ENCODE measurements around the gene DIPK1C.
A peak's percentile ranks its signal among the peaks of the same experiment; 100 is the strongest.

DIPK1C gene

DNA sequence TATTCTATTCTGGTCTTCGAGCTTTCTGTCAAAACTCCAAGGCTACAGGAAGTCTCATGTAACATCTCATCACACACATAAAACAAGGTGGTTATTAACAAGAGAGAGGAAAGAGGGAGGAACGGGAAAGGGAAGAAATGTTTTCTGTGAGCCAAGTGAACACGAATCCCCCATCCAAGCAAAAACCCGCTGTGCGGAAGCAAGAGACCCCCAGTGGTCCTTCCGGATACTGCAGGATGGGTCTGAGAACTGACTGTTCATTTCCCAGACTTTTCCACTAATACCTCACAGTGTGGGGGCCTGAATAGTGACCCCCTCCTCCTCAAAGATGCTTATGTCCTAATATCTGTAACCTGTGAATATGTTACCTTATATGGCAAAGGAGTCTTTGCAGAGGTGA, 19.0 kb upstream of the DIPK1C start:
- Histone ChIP-seq H3K4me3 (no peak overlapping the region), H3K4me1 (no peaks in the 10 kb centered on the region), H3K36me3 (no peaks in the 10 kb centered on the region), H3K9me3 (no peaks in the 10 kb centered on the region), H3K27me3 (peaks cover 0 to 9% of the 10 kb centered on the region in 2 donors), H3K27ac (no peak overlapping the region)
- TF ChIP-seq, protein P1, sequence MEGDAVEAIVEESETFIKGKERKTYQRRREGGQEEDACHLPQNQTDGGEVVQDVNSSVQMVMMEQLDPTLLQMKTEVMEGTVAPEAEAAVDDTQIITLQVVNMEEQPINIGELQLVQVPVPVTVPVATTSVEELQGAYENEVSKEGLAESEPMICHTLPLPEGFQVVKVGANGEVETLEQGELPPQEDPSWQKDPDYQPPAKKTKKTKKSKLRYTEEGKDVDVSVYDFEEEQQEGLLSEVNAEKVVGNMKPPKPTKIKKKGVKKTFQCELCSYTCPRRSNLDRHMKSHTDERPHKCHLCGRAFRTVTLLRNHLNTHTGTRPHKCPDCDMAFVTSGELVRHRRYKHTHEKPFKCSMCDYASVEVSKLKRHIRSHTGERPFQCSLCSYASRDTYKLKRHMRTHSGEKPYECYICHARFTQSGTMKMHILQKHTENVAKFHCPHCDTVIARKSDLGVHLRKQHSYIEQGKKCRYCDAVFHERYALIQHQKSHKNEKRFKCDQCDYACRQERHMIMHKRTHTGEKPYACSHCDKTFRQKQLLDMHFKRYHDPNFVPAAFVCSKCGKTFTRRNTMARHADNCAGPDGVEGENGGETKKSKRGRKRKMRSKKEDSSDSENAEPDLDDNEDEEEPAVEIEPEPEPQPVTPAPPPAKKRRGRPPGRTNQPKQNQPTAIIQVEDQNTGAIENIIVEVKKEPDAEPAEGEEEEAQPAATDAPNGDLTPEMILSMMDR (IDR thresholded peaks at IDR 0.05): peak; percentile 48 to 63
- DNase-seq: no peak
- intact Hi-C loops (cut with DNase I; ENCODE audit: low total_unique reads): no loop called here

DNA sequence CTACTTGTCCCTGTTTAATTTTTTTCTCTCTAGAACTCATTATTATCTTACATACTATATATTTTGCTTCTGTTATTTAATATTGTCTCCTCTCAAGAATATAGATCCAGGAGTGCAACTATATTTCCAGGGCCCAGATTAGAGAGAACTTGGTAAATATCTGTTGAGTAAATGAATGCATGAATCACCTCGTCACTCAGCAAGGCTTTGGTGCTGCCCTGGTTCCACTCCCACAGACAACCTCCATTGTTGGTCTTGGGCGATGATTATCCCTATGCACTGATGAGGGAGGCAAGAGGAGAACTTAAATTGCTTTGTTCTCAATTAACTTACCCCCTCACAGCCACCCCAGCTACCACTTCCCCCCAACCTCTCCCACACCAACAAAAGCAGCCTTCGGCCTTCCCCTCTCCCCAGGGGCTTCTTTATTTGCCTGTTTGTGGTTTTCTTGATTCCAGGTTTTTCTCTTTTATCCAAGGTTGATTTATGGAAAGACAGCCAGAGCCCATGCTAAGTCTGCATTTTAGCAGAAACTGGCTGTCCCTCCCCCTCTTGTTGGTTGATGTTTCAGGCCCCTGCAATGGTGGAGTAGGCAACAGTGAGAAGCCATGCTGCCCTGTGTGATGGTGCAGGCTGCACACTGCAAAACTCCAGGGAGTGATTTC, 17.0 kb upstream of the DIPK1C start:
- Histone ChIP-seq H3K27ac (no peak overlapping the region), H3K4me1 (no peaks in the 10 kb centered on the region), H3K27me3 (peaks cover 0 to 9% of the 10 kb centered on the region in 2 donors), H3K4me3 (no peak overlapping the region), H3K36me3 (no peaks in the 10 kb centered on the region), H3K9me3 (no peaks in the 10 kb centered on the region)
- TF ChIP-seq, protein P1 (IDR thresholded peaks at IDR 0.05): no peak
- no peak for DNase-seq
- intact Hi-C loops (cut with DNase I; ENCODE audit: low total_unique reads): no loop called here

DNA sequence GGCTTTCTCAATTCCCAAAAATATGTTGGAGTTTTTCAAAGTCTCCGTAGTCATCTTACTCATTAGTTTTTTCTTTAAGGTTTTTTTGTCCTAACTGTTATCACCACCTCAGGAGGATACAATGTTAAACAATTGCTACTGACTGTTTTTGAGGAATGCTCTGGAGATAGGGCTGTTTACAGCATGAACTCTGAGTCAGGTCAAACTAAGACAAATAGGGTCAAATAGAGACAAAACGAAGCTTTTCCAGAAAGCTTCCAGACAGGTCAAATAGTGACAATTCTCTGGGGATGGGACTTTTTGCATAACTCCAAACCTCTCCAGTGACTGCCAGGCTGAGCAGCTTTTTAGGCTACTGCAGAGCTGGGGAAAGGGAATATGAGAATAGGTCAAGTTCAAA, 15.2 kb upstream of the DIPK1C start:
- H3K9me3 ChIP-seq: no peaks in the 10 kb centered on the region
- peaks cover 0 to 5% of the 10 kb centered on the region in 2 donors for H3K27me3 ChIP-seq
- H3K27ac ChIP-seq: no peak overlapping the region
- no peak overlapping the region for H3K4me3 ChIP-seq
- DNase-seq: no peak
- H3K36me3 ChIP-seq: no peaks in the 10 kb centered on the region
- TF ChIP-seq, protein P1 (IDR thresholded peaks at IDR 0.05): no peak
- intact Hi-C loops (cut with DNase I; ENCODE audit: low total_unique reads): no loop called here
- H3K4me1 ChIP-seq: no peaks in the 10 kb centered on the region

DNA sequence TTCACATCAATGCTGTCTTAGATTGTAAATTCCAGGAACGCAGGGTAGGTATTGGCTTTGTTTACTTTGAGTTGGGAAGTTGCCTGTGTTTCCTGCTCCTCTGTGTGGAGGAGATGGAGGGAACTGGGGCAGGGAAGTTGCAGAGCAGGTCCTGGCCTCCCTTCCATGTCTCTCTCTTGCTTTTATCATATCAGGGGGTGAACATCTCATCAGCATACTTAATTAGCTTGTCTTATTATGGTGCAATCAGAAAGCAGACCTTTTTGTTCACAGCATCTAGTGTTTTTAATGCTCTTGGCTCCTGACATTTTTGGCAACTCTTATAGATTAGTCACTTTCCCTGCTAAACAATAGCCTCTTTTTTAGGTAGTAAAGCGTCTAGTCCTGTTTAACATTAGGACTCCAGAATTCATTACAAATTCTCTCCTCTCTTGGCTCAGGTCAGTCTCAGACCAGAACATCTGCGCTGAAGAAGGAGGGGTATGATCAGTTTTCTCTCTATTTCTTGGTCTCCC, 11.5 kb upstream of the DIPK1C start:
- Histone ChIP-seq H3K4me3 (no peak overlapping the region), H3K27me3 (no peaks in the 10 kb centered on the region), H3K36me3 (no peaks in the 10 kb centered on the region), H3K27ac (no peak overlapping the region), H3K4me1 (no peaks in the 10 kb centered on the region), H3K9me3 (no peaks in the 10 kb centered on the region)
- DNase-seq: no peak
- TF ChIP-seq, protein P1 (IDR thresholded peaks at IDR 0.05): no peak
- intact Hi-C loops (cut with DNase I; ENCODE audit: low total_unique reads): no loop called here

DNA sequence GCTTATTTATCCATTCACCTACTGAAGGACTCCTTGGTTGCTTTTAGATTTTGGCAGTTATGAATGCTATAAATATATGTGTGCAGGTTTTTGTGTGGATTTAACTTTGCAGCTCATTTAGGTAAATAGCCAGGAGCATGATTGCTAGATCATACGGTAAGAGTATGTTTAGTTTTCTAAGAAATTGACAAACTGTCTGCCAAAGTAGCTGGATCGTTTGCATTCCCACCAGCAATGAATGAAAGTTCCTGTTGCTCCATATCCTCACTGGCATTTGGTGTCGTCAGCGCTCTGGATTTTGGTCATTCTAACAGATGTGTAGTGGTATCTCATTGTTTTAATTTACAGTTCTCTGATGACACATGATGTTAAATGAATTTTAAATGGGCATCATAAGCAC, 8.7 kb upstream of the DIPK1C start:
- Histone ChIP-seq H3K4me3 (no peak overlapping the region), H3K9me3 (no peaks in the 10 kb centered on the region), H3K27ac (no peak overlapping the region), H3K36me3 (no peaks in the 10 kb centered on the region), H3K4me1 (no peaks in the 10 kb centered on the region), H3K27me3 (peaks cover 0 to 1% of the 10 kb centered on the region in 2 donors)
- DNase-seq: no peak
- TF ChIP-seq, protein P1 (IDR thresholded peaks at IDR 0.05): no peak
- intact Hi-C loops (cut with DNase I; ENCODE audit: low total_unique reads): no loop called here

All from tibial artery (tissue), 4 donors.